Esophagus muscularis mucosa (tissue), 3 donors: ENCODE measurements around the gene SELENOK.

Experiments used
- POLR2A ChIP-seq: fragments of 450-650 bp; IDR thresholded peaks from one replicate; pipeline ENCODE4 v1.6.1; 2017; ENCODE audit warnings: antibody characterized with exemption, moderate library complexity, mild to moderate bottlenecking, low read depth
- TF ChIP-seq, protein P1 (sequence below), 3 experiments: fragments of 200-600 bp in 2 of 3; fragments of 450-650 bp in 1 of 3; sonication (generic) in 2 of 3; IDR thresholded peaks; one replicate each; pipeline ENCODE4 v1.5.1; 2017 to 2019; ENCODE audit warnings: antibody characterized with exemption in 3 of 3, mild to moderate bottlenecking in 2 of 3, moderate library complexity in 1 of 3

- TF ChIP-seq, protein P1, sequence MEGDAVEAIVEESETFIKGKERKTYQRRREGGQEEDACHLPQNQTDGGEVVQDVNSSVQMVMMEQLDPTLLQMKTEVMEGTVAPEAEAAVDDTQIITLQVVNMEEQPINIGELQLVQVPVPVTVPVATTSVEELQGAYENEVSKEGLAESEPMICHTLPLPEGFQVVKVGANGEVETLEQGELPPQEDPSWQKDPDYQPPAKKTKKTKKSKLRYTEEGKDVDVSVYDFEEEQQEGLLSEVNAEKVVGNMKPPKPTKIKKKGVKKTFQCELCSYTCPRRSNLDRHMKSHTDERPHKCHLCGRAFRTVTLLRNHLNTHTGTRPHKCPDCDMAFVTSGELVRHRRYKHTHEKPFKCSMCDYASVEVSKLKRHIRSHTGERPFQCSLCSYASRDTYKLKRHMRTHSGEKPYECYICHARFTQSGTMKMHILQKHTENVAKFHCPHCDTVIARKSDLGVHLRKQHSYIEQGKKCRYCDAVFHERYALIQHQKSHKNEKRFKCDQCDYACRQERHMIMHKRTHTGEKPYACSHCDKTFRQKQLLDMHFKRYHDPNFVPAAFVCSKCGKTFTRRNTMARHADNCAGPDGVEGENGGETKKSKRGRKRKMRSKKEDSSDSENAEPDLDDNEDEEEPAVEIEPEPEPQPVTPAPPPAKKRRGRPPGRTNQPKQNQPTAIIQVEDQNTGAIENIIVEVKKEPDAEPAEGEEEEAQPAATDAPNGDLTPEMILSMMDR (IDR thresholded peaks at IDR 0.05) = no peak
- no peak for TF ChIP-seq POLR2A
Observed at GRCh38 chr3:53856964-53857363, 34.7 kb downstream of the SELENOK start.
